Measurements from ENCODE around the gene HHAT.
"Not testable (repeated sequence)": the region's sequence is repeated elsewhere in the genome, so short reads cannot be mapped to it uniquely, and the experiment has no call there.

Gene HHAT

DNA sequence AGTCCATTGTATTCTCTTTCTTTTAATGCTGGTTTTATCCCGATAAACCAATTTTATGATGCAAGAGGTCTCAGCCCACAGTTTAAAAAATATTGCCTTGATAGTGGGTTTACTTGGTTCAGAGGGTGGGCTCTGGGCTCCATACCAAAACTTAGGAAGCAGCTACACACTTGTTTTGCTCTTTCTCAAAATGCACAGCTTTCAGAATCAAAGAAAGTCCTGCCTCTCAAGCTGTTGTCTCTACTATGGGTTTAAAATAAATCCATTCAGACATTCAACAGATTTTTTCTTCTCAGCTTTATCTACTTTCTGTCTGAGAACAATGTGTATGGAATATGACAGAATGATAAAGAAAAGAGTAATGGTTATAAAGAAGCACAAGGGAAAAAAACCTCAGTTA, 14.8 kb upstream of the HHAT start:
- no peak for DNase-seq (ENCODE audit: low read depth)

DNA sequence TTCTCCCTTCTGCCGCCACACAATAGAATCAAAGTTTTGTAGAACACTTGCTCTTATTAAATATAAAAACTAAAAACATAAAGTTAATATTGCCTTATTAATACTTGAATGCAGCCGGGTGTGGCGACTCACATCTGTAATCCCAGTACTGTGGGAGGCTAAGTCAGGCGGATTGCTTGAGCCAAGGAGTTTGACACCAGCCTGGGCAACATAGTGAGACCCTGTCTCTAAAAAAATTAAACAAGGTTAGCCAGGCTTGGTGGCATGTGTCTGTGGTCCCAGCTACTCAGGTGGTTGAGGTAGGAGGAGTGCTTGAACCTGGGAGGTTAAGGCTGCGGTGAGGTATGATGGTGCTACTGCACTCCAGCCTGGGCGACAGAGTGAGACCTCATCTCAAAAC, 13.2 kb upstream of the HHAT start:
- DNase-seq (ENCODE audit: low read depth) = no peak

DNA sequence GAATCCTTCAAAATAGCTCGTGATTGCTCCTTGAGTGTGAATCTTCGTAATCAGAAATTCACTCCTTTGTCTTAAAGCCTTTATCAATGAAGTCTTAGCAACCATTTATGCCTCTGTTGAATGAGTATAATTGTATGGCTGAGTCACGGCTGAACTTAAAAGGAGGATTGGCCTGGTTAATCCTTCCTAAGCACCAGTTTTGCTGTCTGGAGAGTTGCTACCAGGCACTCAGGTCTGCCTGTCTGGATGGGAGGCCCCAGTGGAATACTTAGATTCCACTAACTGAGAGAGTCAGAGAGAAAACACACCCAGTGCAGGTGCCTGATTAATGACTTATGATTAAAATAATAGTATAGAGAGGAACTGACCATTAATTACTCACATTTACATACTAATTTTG, 7.6 kb upstream of the HHAT start:
- DNase-seq (ENCODE audit: low read depth) = no peak

DNA sequence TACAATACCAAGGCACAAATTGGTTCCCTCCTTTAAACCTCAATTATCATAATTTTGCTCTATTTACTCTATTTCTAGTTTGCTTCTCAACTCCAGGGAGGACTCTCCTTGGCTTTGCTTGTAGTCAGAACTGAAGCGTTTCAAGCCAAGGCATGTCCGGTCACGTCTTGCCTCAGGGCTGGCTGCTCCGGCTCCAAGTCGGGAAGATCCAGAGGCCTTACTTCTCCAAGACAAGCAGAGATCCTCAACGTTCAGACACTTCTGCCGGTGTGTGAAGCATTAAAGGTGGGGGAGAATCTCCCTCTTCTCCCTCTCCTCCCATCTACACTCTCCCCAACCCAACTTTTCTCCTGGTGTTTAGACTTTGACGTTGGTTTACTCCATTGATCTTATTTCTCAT, 7.2 kb upstream of the HHAT start:
- no peak for DNase-seq (ENCODE audit: low read depth)

DNA sequence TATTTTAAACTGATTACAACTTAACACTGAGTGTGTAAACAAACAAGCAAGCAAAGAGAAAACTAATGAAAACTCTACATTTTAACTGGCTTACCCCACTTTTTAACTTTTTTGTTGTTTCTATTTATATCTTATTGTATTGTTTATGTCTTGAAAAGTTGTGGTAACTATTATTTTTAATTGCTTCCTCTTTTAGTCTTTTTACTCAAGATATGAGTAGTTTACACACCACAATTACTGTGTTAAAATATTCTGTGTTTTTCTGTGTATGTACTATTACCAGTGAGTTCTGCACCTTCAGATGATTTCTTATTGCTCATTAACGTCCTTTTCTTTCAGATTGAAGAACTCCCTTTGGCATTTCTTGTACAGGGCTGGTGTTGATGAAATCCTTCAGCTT, 4.7 kb upstream of the HHAT start:
- DNase-seq (ENCODE audit: low read depth) = no peak

DNA sequence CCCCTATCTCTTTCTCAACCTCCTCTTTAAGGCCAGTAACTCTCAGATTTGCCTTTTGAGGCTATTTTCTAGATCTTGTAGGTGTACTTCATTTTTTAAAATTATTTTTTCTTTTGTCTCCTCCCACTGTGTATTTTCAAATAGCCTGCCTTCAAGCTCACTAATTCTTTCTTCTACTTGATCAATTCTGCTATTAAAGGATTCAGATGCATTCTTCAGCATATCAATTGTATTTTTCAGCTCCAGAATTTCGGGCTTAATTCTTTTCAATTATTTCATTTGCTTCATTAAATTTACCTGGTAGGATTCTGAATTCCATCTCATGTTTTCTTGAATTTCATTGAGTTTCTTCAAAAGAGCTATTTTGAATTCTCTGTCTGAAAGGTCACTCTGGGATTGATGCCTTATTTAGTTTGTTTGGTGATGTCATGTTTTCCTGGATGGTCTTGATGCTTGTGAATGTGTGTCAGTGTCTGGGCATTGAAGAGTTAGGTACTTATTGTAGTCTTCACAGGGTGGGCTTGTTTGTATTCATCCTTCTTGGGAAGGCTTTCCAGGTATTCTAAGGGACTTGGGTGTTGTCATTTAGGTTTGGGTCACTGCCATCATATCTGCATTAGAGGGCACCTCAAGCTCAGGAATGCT, 3.6 kb upstream of the HHAT start:
- no peak for DNase-seq (ENCODE audit: low read depth)

DNA sequence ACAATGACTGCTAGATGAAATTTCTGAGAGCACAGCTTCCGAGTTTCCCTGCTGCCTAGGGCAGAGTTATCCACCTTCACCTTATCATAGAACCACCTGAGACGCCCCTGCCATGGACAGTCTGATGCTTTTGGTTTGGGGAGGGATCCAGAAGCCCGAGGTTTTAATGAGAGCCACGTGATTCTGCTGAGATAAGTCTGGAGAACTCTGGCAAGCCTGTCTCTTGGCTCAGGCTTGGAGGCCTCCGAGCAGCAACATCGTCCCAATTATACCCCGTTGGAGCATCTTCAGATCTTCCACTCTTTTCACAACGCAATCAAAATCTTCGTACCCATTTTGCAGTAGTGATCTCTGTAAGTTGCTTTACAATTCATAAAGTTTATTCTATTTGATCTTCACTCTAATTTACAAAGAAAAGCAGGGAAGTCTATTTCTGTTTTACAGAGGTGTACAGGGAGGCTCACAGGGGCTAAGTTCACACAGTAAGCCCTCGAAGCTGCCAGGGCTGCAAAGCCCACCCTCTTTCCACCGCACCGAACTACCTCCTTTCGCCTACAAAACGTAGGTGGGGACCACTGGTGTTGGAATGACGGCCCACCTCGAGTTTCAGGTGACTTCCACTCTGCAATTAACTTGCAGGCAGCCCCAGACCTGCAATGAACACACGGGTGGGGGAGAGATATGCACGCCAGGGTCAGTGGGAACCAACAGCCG, 513 bp upstream of the HHAT start:
- no peak for DNase-seq (ENCODE audit: low read depth)

DNA sequence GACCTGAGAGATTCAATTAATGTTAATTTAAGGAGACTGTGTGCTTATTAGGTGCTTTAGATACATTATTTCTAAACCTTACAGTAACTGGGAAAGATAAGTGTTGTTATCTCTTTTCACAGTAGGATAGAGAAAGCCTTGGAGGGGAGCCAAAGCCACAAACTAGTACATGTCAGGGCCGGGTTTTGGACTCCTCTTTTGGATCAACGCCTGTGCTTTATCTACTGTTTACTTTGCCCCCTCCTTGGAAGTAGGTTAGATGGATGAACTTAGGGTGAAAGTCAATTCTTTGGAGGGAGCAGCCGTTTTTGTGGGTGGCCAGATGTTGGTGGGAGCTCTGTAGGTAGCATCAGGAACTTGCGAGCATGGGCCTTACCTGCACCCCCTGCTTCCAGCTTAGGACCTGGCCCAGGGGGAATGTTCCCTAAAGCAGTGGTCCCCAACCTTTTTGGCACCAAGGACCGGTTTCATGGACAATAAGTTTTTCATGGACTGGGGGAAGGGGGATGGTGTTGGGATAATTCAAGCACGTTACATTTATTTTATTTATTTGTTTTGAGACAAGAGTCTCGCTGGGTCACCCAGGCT, 1.7 kb downstream of the HHAT start:
- peak; percentile 78 for DNase-seq (ENCODE audit: low read depth)

DNA sequence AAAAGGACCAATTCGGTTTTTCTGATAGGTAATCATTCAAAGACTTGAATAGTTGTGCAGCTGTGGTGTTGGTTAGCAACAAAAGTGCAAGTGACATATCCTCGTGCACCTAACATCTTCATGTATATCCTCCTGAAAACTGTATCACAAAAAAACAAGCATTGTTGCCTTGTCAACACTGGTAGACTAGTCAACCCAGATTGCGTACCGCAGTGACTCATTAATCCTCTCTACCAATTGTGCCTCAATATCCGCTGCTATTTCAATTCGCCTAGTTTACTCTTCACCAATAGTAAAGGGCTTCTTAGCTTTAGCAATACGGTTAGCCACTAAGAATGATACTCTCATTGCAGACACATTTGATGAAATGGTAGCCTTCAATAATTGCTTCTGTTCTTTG, 3.5 kb downstream of the HHAT start:
- no peak for DNase-seq (ENCODE audit: low read depth)

DNA sequence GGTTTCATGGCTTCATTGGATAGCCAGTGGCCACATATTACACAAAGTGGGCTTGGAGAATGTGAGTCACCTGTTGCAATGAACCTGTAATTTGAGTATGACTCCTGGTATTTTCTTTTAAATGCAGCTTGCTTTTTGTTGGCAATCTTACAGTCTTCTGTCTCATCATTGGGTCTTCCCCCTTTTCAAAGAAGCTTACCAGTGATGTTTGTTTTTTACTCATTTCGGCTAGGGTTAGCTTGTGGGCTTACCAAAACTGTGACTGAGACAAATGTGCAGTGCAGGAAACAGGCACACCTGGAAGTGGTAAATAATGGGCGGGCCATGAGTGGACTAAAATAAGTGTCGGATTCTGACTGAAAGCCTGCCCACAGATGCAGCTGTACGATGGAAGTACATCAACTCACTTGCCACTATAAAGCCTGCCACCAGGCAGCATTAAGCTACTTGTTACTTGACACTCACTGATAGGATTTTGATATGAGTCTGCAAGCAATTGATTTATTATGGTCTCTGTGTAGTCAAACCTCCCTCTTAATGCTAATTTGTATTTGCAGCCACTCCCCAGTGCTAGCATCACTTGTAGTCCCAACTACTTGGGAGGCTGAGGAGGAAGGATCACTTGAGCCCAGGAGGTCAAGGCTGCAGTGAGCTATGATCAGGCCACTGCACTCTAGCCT, 4.2 kb downstream of the HHAT start:
- no peak for DNase-seq (ENCODE audit: low read depth)

DNA sequence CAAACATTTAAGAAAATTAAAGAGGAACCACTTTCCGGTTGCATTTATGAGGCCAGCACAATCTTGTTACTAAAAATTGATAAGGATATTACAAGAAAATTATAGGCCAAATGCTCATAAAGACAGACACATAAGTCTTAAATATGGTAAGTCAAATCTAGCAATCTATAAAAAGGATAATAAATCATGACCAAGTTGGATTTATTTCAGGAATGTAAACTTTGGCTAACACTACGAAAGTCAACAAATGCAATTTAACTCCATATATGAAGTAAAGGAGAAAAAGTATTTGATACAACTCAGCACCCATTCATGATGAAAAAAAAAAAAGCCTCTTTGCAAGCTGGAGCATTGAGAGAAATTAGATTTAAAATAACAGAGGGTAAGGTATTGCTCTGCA, 6.3 kb downstream of the HHAT start:
- no peak for DNase-seq (ENCODE audit: low read depth)

DNA sequence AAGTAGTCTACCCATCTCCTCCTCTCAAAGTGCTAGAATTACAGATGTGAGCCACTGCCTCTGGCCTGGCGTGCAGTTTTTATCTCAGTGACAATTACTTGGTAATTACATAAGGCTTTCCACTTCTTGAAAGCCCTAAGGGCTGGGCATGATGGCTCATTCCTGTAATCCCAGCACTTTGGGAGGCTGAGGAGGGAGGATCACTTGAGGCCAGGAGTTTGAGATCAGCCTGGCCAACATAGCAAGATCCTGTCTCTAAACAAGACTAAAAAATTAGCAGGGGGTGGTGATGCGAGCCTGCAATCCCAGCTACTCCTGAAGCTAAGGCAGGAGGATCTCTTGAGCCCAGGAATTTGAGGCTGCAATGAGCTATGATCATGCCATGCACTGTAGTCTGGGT, 7.7 kb downstream of the HHAT start:
- no peak for DNase-seq (ENCODE audit: low read depth)

DNA sequence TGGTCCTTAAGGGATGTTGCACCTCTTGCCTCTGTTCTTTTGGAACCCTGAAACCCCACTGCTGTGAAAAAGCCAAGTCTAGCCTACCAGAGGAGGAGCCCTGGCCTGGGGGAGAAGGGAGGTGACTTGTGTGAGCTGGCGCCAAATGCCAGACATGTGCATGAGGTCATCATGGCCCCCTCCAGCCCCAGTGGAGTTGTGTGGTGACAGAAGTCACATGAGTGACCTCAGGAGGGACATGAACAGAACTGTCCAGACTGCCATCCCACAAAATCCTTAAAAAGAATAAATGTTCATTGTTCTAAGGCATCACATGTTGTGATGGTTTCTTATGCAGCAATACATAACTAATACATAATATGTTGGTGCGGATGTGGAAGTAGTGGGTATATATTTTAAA, 10.8 kb downstream of the HHAT start:
- DNase-seq (ENCODE audit: low read depth) = no peak

DNA sequence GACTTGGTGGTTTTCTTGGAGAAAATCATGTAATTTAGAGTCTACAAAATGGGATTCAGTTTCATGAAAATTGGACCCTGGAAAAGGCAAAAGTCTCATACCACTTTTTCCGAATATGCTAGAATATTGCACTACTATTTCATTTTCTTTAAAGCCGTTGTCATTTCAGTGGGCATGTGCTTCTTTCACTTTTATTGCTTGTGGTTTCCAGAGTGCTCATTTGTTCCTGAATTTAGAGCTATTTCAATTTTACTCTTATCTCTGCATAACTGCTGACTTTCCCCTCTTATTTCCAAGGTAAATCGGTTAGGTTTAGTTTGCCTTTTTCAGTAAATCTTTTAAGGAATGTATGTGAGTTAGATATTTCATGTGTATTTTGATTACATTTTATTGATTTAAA, 11.6 kb downstream of the HHAT start:
- no peak for DNase-seq (ENCODE audit: low read depth)

DNA sequence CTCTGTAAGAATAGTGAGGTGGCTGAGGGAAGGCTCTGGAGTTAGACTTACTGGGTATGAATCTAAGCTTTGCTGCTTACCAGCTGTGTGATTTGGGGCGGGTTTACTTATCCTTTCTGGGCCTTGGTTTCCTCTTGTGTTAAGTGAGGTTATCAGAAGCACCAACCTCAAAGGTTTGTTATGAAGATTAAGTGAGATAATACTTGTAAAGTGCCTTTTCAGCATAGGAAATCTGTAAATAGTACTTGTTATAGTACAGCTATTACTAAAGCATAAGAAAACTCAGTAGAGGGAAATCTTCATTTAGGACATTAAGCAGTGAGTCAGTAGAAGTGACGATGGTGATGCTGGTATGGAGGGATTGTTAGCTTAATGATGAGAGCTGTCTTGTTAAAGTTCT, 12.1 kb downstream of the HHAT start:
- no peak for DNase-seq (ENCODE audit: low read depth)

DNA sequence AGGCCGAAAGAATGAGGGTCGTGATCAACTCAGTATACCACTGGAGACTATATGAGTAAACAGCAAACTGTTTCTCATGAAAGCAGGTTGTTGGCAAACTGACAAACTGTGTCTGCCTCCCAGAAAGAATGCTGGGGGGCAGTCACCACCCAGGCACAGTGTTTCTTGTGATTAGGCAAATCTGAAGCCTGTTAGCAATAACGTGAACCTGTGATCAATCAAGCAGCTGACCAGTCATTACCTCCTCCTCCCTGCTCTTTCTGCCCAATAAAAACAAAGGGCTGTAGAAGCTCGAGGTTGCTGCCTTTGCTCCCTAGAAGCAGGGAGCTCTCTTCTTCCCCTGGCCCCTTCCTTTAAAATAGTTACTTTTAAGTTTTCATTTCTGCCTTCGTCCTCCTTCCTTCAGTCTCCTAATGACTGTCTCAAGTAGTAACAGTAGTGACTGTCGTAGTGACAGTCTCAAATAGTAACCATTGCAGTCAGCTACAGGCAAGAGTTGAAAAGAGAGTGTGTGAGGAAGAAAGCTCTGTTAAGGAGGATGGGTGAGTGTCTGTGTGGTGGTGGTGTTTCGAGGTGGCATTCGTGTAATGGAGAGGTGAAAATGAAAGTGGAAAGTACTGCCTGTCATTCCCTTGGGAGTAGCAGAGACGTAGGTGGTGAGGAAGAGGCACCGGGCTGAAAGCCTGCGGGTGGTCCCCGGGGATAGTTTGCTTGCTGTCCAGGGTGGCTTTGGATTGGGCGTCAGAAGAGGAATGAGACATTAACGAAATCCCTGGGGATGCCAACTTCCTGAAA, 14.5 kb downstream of the HHAT start:
- DNase-seq (ENCODE audit: low read depth) = no peak

DNA sequence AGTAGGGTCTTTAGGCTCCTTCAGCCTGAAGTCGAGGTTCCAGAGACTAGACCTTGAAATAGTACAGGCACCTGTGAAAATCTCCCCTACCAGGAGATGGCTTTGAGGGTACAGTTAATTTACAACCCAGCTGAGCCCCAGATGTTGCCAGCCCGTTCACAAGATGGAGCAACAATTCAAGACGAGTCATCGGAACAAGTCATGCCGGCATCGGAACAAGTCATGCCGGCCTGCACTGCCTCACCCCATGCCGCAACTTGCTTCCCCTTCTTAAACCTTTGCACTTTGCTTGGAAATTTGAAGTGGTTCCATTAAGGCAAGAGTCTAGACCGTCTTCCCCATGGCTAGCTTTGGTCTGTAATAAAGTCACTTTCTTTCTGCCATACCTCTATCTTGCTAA, 16.0 kb downstream of the HHAT start:
- DNase-seq (ENCODE audit: low read depth) = peak; percentile 43

DNA sequence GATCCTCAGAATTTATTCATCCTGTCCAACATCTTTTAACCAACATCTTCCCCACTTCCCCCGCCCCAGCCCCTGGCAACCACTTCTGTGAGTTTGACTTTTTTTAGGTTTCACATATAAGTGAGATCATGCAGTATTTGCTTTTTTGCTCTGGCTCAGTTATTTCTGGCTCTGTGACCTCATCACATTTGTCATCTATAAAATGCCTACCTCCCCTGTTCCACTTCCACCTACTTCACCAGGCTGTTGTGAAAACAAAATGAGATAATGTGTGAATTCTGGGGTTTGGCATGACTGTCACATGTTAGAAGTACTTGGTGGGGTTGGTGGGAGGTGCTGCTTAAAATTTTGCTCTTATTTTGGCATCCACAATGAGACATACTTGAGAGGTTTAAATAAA, 18.4 kb downstream of the HHAT start:
- peak; percentile 18 for DNase-seq (ENCODE audit: low read depth)

DNA sequence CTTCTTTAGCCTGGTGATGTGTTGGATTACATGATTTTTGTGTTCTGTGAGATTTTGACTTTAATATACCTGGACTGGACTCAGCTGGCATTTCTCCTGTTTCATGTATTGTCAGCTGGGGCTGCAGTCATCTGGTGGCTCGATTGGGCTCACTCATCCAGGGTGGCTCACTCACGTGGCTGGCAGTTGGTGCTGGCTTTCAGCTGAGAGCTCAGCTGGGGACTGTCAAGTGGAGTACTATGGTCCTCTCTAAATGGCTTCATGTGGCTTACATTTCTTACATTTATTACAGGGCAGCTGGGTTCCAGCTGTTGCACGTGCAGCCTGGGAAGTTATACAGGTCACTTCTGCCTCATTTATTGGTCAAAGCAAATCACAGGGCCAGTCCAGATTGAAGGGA, 22.8 kb downstream of the HHAT start:
- DNase-seq (ENCODE audit: low read depth) = no peak

DNA sequence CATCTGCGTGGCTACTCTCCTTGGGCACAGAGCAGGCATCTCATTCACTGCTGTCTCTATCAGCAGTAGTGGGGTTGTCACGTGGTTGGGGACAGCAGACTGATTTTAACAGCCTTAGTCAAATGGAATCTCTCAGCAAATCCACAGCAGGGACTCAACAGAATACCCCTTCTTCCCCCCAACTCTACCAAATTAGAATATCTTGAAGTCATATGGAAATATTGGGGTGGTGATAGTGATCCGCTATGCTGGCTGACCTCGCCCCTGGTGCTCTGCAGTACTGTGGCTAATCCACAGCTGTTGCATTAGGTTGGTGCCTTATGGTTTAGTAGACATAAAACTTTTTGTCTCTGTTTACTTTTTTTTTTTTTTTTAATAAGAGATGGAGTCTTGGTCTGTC, 23.9 kb downstream of the HHAT start:
- no peak for DNase-seq (ENCODE audit: low read depth)

DNA sequence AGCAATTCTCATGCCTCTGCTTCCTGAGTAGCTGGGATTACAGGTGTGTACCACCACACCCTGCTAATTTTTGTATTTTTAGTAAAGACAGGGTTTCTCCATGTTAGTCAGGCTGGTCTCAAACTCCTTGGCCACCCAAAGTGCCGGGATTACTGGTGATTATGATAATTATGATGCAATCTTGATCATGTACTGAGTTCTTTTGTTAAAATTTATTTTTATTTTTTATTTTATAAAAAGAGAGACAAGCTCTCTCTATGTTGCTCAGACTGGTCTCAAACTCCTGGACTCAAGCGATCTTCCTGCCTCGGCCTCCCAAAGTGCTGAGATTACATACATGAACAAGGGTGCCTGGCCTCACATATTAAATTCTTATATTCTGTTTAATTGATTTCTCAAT, 25.6 kb downstream of the HHAT start:
- not testable (repeated sequence) for DNase-seq (ENCODE audit: low read depth)

DNA sequence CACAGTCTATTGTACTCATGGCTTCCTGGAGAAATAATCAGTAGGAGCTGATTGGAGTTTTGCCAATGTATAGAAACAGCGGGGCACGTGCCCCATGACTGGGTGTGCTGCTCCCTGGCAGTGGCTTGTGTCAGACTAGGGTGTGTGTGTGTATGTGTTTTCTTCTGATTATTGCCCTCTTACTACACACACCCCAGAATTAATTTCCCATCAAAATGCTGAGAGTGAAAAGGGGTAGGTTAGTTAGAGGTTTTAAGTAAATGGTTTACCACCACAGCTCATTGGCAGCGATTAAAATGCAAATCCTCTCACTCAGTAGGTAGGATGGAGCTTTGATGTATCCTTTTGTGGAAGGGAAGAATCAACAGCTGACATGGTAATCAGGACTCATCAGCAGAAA, 29.9 kb downstream of the HHAT start:
- no peak for DNase-seq (ENCODE audit: low read depth)
